WTC11 (cell line): ENCODE measurements around the gene TMEM266. TPM values are rescaled to one million over a fixed set of nuclear protein-coding genes. Genes with fewer than 3 reads are reported as not detected.

Experiments
- ATAC-seq: fragments of 200-7000 bp; cut with Tn5 transposase; 2 replicates; pipeline ENCODE4 v1.10.0; 2021; ENCODE audit warnings: mild to moderate bottlenecking, moderate library complexity
- CTCF ChIA-PET: fragments of 300-600 bp; sonication (Branson Sonifier 250); formaldehyde crosslinking; loops from one replicate; lab custom pipeline; 2021; ENCODE audit warnings: antibody characterized with exemption; lab: Charles Lee
- POLR2A ChIA-PET: fragments of 350-600 bp; sonication (Branson Sonifier 250); formaldehyde crosslinking; loops from one replicate; lab custom pipeline; 2021; ENCODE audit warnings: antibody characterized with exemption; lab: Charles Lee
- DNase-seq: peaks from one replicate; pipeline ENCODE4 v3.0.0; 2021; ENCODE audit warnings: low spot score
- H3K27ac Mint-ChIP-seq: 2 replicates; pipeline ENCODE4 v1.8.0; 2021; ENCODE audit warnings: mixed read lengths
- H3K27me3 Mint-ChIP-seq: 2 replicates; pipeline ENCODE4 v1.8.0; 2021; ENCODE audit warnings: low read depth, mild to moderate bottlenecking, moderate library complexity, mixed read lengths
- H3K36me3 Mint-ChIP-seq: 2 replicates; pipeline ENCODE4 v1.8.0; 2021; ENCODE audit warnings: mixed read lengths
- H3K4me1 Mint-ChIP-seq: 2 replicates; pipeline ENCODE4 v1.8.0; 2022; ENCODE audit warnings: mixed read lengths
- H3K4me3 Mint-ChIP-seq: 2 replicates; pipeline ENCODE4 v1.8.0; 2021; ENCODE audit warnings: mild to moderate bottlenecking, moderate library complexity, mixed read lengths
- H3K9me3 Mint-ChIP-seq: 2 replicates; pipeline ENCODE4 v1.8.0; 2021; ENCODE audit warnings: mixed read lengths
- ARID4B ChIP-seq: sonication (generic); formaldehyde crosslinking; IDR thresholded peaks from 2 replicates; pipeline ENCODE4 v1.8.0; 2023; ENCODE audit warnings: missing genetic modification reagents, mild to moderate bottlenecking, borderline replicate concordance
- CDX4 ChIP-seq: fragments of 250-450 bp; sonication (Bioruptor Pico); IDR thresholded peaks from 2 replicates; pipeline ENCODE4 v1.9.0; 2021; ENCODE audit warnings: moderate library complexity, mild to moderate bottlenecking, inconsistent platforms, borderline replicate concordance
- E2F5 ChIP-seq: sonication (generic); formaldehyde crosslinking; IDR thresholded peaks from 2 replicates; pipeline ENCODE4 v1.8.1; 2022; ENCODE audit warnings: mild to moderate bottlenecking, moderate library complexity, missing genetic modification reagents
- ETV6 ChIP-seq: sonication (generic); formaldehyde crosslinking; IDR thresholded peaks from 2 replicates; pipeline ENCODE4 v1.8.1; 2022; ENCODE audit warnings: mild to moderate bottlenecking, missing genetic modification reagents
- FOXJ3 ChIP-seq: sonication (generic); formaldehyde crosslinking; IDR thresholded peaks from 2 replicates; pipeline ENCODE4 v1.9.0; 2021; ENCODE audit warnings: missing genetic modification reagents, mild to moderate bottlenecking, borderline replicate concordance
- JAZF1 ChIP-seq: fragments of 250-450 bp; sonication (Bioruptor Pico); IDR thresholded peaks from 2 replicates; pipeline ENCODE4 v1.9.0; 2021; ENCODE audit warnings: moderate library complexity, mild to moderate bottlenecking, inconsistent platforms
- JUN ChIP-seq: sonication (generic); formaldehyde crosslinking; IDR thresholded peaks from 2 replicates; pipeline ENCODE4 v1.8.0; 2023; ENCODE audit warnings: mild to moderate bottlenecking, missing genetic modification reagents
- MLX ChIP-seq: sonication (generic); formaldehyde crosslinking; IDR thresholded peaks from 2 replicates; pipeline ENCODE4 v1.8.1; 2023; ENCODE audit warnings: mild to moderate bottlenecking, missing genetic modification reagents, moderate library complexity
- NR1H2 ChIP-seq: sonication (generic); formaldehyde crosslinking; IDR thresholded peaks from 2 replicates; pipeline ENCODE4 v1.9.0; 2021; ENCODE audit warnings: mild to moderate bottlenecking, moderate library complexity, missing genetic modification reagents
- PRRX2 ChIP-seq: fragments of 250-450 bp; sonication (Bioruptor Pico); IDR thresholded peaks from 2 replicates; pipeline ENCODE4 v1.8.0; 2021; ENCODE audit warnings: mild to moderate bottlenecking
- RELA ChIP-seq: sonication (generic); formaldehyde crosslinking; IDR thresholded peaks from 2 replicates; pipeline ENCODE4 v1.8.1; 2022; ENCODE audit warnings: missing genetic modification reagents, mild to moderate bottlenecking, borderline replicate concordance
- SOX15 ChIP-seq: fragments of 250-450 bp; sonication (Bioruptor Pico); IDR thresholded peaks from 2 replicates; pipeline ENCODE4 v1.9.0; 2021; ENCODE audit warnings: mild to moderate bottlenecking
- STAT6 ChIP-seq: sonication (generic); formaldehyde crosslinking; conservative IDR thresholded peaks from 2 replicates; pipeline ENCODE4 v1.8.1; 2023; ENCODE audit warnings: mild to moderate bottlenecking, low read depth, missing genetic modification reagents, moderate library complexity
- USF2 ChIP-seq: sonication (generic); formaldehyde crosslinking; IDR thresholded peaks from 2 replicates; pipeline ENCODE4 v1.8.1; 2023; ENCODE audit warnings: mild to moderate bottlenecking, missing genetic modification reagents, moderate library complexity
- ZBTB43 ChIP-seq: sonication (generic); formaldehyde crosslinking; IDR thresholded peaks from 2 replicates; pipeline ENCODE4 v1.8.1; 2023; ENCODE audit warnings: mild to moderate bottlenecking, missing genetic modification reagents
- ZMAT4 ChIP-seq: fragments of 250-450 bp; sonication (Bioruptor Pico); IDR thresholded peaks from 2 replicates; pipeline ENCODE4 v1.9.0; 2021; ENCODE audit warnings: mild to moderate bottlenecking
- ZNF263 ChIP-seq: sonication (generic); formaldehyde crosslinking; IDR thresholded peaks from 2 replicates; pipeline ENCODE4 v1.8.1; 2022; ENCODE audit warnings: low read depth, mild to moderate bottlenecking, moderate library complexity, missing genetic modification reagents
- ZNF416 ChIP-seq: fragments of 250-450 bp; sonication (Bioruptor Pico); IDR thresholded peaks from 2 replicates; pipeline ENCODE4 v1.9.0; 2021; ENCODE audit warnings: mild to moderate bottlenecking, inconsistent platforms
- ZNF671 ChIP-seq: fragments of 250-450 bp; sonication (Bioruptor Pico); IDR thresholded peaks from 2 replicates; pipeline ENCODE4 v1.8.0; 2021; ENCODE audit warnings: mild to moderate bottlenecking
- total RNA-seq: library from RNA; stranded (reverse); gene quantifications from 3 replicates; pipeline ENCODE4 v1.2.3, GENCODE V29; 2021

The TMEM266 gene
- total RNA-seq, 1 experiment from 2014 or later = 8.6 TPM

- TF ChIP-seq USF2 (CRISPR knock-in tag) = no peak
- TF ChIP-seq, all 79 proteins: peak for 0
Measured at GRCh38 chr15:76107169-76107568, 47.4 kb downstream of the TMEM266 start (continued).

GRCh38 chr15:76108021-76108723, 48.4 kb downstream of the TMEM266 start:
- H3K27ac Mint-ChIP-seq = no peak overlapping the region; the same call in 1 of the 2 replicates
- H3K36me3 Mint-ChIP-seq = peaks cover 22% of the 10 kb centered on the region
- peaks cover 19% of the 10 kb centered on the region for H3K4me1 Mint-ChIP-seq
- H3K9me3 Mint-ChIP-seq = peaks cover 14% of the 10 kb centered on the region
- ATAC-seq (peak; percentile 76), DNase-seq (no peak)
- ChIA-PET POLR2A (no interaction called here), CTCF (interaction anchor here (0.5 to 2.2 kb wide), 5 partner anchors 31 to 187 kb away, joined by 3 to 28 read pairs (median 4); partner anchors contain the start of gene TMEM266)
- TF ChIP-seq ZNF416 (CRISPR knock-in tag) (no peak), ETV6 (CRISPR knock-in tag) (0 out of 2 replicates have a peak, but pooled peaks have one; percentile 20), E2F5 (CRISPR knock-in tag) (no peak), RELA (CRISPR knock-in tag) (no peak)
- no peak overlapping the region for H3K4me3 Mint-ChIP-seq
- no peaks in the 10 kb centered on the region for H3K27me3 Mint-ChIP-seq

GRCh38 chr15:76109046-76109445, 49.3 kb downstream of the TMEM266 start:
- no peak overlapping the region for H3K4me3 Mint-ChIP-seq
- peaks cover 14% of the 10 kb centered on the region for H3K9me3 Mint-ChIP-seq
- peaks cover 19% of the 10 kb centered on the region for H3K4me1 Mint-ChIP-seq
- peaks cover 22% of the 10 kb centered on the region for H3K36me3 Mint-ChIP-seq
- no peak overlapping the region for H3K27ac Mint-ChIP-seq
- no peak for ATAC-seq
- H3K27me3 Mint-ChIP-seq = no peaks in the 10 kb centered on the region
- CTCF ChIA-PET = interaction anchor here (2.2 kb wide), 1 partner anchor 31 kb away, joined by 28 read pairs; no protein-coding TSS in a partner anchor
- DNase-seq = no peak
- POLR2A ChIA-PET = no interaction called here
- no peak for TF ChIP-seq JUN (CRISPR knock-in tag)
- no peak for TF ChIP-seq CDX4 (CRISPR knock-in tag)
- TF ChIP-seq STAT6 = no peak
- no peak for TF ChIP-seq PRRX2 (CRISPR knock-in tag)
- TF ChIP-seq NR1H2 = no peak
- TF ChIP-seq JAZF1 (CRISPR knock-in tag) = no peak
- no peak for TF ChIP-seq MLX (CRISPR knock-in tag)
- TF ChIP-seq ZBTB43 (CRISPR knock-in tag) = no peak
- no peak for TF ChIP-seq SOX15 (CRISPR knock-in tag)
- TF ChIP-seq FOXJ3 (CRISPR knock-in tag) = no peak
- no peak for TF ChIP-seq ARID4B
- no peak for TF ChIP-seq ZMAT4 (CRISPR knock-in tag)
- TF ChIP-seq ZNF671 (CRISPR knock-in tag) = no peak
- TF ChIP-seq E2F5 (CRISPR knock-in tag) = no peak
- no peak for TF ChIP-seq ZNF263 (CRISPR knock-in tag)
